Activated CD8-positive, alpha-beta memory T cell treated with anti-CD3 and anti-CD28 coated beads for 1 hour (primary cell): Measurements from ENCODE around the gene GRIK2.

ENCODE experiments used
- DNase-seq, 2 donors: peaks; one replicate each; pipeline ENCODE4 v3.0.0-alpha.2; 2020; ENCODE audit warnings: low read depth in 1 of 2; ENCODE audit errors: extremely low read depth in 1 of 2

Gene GRIK2

GRCh38 chr6:101399616-101400162 lies 6.2 kb downstream of the GRIK2 start:
- DNase-seq: no peak

GRCh38 chr6:101400326-101401135 lies 7.0 kb downstream of the GRIK2 start:
- DNase-seq: no peak

GRCh38 chr6:101401171-101401570 lies 7.7 kb downstream of the GRIK2 start:
- no peak for DNase-seq

GRCh38 chr6:101401792-101402621 lies 8.5 kb downstream of the GRIK2 start:
- no peak for DNase-seq

- no peak for DNase-seq
These were observed 9.1 kb downstream of the GRIK2 start for GRCh38 chr6:101402622-101403031.

GRCh38 chr6:101403216-101403945 lies 9.9 kb downstream of the GRIK2 start:
- DNase-seq: no peak

- DNase-seq: no peak
These were observed 11.3 kb downstream of the GRIK2 start for GRCh38 chr6:101404775-101405174.

- no peak for DNase-seq
These were observed 20.3 kb downstream of the GRIK2 start for GRCh38 chr6:101413773-101414172.

GRCh38 chr6:101417900-101418299 lies 24.4 kb downstream of the GRIK2 start:
- no peak for DNase-seq

GRCh38 chr6:101422251-101422650 lies 28.7 kb downstream of the GRIK2 start:
- no peak for DNase-seq

GRCh38 chr6:101422811-101423210 lies 29.3 kb downstream of the GRIK2 start:
- DNase-seq: no peak

GRCh38 chr6:101429270-101429669 lies 35.8 kb downstream of the GRIK2 start:
- no peak for DNase-seq

GRCh38 chr6:101429845-101430244 lies 36.3 kb downstream of the GRIK2 start:
- no peak for DNase-seq

- no peak for DNase-seq
These were observed 39.6 kb downstream of the GRIK2 start for GRCh38 chr6:101433141-101433540.

GRCh38 chr6:101434601-101435000 lies 41.1 kb downstream of the GRIK2 start:
- DNase-seq: no peak

- no peak for DNase-seq
These were observed 41.5 kb downstream of the GRIK2 start for GRCh38 chr6:101435038-101435437.

- DNase-seq: no peak
These were observed 46.3 kb downstream of the GRIK2 start for GRCh38 chr6:101439790-101440189.

GRCh38 chr6:101443315-101443714 lies 49.8 kb downstream of the GRIK2 start:
- no peak for DNase-seq

GRCh38 chr6:101444717-101445116 lies 51.2 kb downstream of the GRIK2 start:
- DNase-seq: no peak

- no peak for DNase-seq
These were observed 52.0 kb downstream of the GRIK2 start for GRCh38 chr6:101445527-101445926.

- DNase-seq: no peak
These were observed 57.4 kb downstream of the GRIK2 start for GRCh38 chr6:101450901-101451300.
